Prostate gland (tissue), 2 donors: ENCODE measurements around the gene CD302. TPM values are rescaled to one million over a fixed set of nuclear protein-coding genes. Genes with fewer than 3 reads are reported as not detected.

Source experiments
- DNase-seq: peaks from one replicate; pipeline ENCODE4 v3.0.0-alpha.2; 2019; ENCODE audit warnings: low spot score
- H3K27ac ChIP-seq, 2 donors: fragments of 200-600 bp; sonication (generic); 2 replicates each; pipeline ENCODE4 v1.5.1; 2017 to 2019
- H3K27me3 ChIP-seq: fragments of 200-600 bp; sonication (generic); replicated peaks from 2 replicates; pipeline ENCODE4 v1.5.1; 2019; ENCODE audit not compliant: insufficient read depth
- H3K36me3 ChIP-seq, 2 donors: fragments of 200-600 bp; sonication (generic); 1 replicate in 1 of 2; 2 replicates in 1 of 2; pipeline versions ENCODE4 v1.5.1 to v1.8.1; 2017 to 2019
- H3K4me1 ChIP-seq: fragments of 200-600 bp; sonication (generic); replicated peaks from 2 replicates; pipeline ENCODE4 v1.5.1; 2019
- H3K4me3 ChIP-seq, 2 donors: fragments of 200-600 bp; sonication (generic); 2 replicates each; pipeline ENCODE4 v1.5.1; 2017 to 2019
- H3K9me3 ChIP-seq: fragments of 200-600 bp; sonication (generic); 2 replicates; pipeline ENCODE4 v1.5.1; 2017
- CTCF ChIP-seq, 4 experiments: fragments of 200-600 bp in 2 of 4; fragments of 450-650 bp in 2 of 4; sonication (generic) in 2 of 4; IDR thresholded peaks; 1 replicate in 3 of 4; 2 replicates in 1 of 4; pipeline ENCODE4 v1.5.1; 2016 to 2019; ENCODE audit warnings: antibody characterized with exemption in 4 of 4, mild to moderate bottlenecking in 2 of 4, moderate library complexity in 2 of 4
- POLR2A ChIP-seq: fragments of 450-650 bp; IDR thresholded peaks from one replicate; pipeline ENCODE4 v1.6.1; 2016; ENCODE audit warnings: antibody characterized with exemption, mild to moderate bottlenecking
- POLR2AphosphoS5 ChIP-seq: sonication (generic); formaldehyde crosslinking; IDR thresholded peaks from one replicate; pipeline ENCODE4 v1.6.1; 2017; ENCODE audit warnings: antibody characterized with exemption
- WGBS: methylation state at CpG from one replicate; pipeline ENCODE4 v1.1.5; 2018; 5-methylcytosine and 5-hydroxymethylcytosine counted together
- intact Hi-C: fragments of 100-400 bp; cut with DNase I; formaldehyde crosslinking; loops from one replicate; pipeline ENCODE4 v1.14.2; 2022
- total RNA-seq, 2 donors: library from RNA; depleted of rRNA; stranded (reverse); fragments of >200 nt; gene quantifications; one replicate each; pipeline ENCODE4 v1.1.0, GENCODE V29; 2016

Gene CD302
- total RNA-seq, 2 donors from 2014 or later, result 39.3 to 40.4 TPM

DNA sequence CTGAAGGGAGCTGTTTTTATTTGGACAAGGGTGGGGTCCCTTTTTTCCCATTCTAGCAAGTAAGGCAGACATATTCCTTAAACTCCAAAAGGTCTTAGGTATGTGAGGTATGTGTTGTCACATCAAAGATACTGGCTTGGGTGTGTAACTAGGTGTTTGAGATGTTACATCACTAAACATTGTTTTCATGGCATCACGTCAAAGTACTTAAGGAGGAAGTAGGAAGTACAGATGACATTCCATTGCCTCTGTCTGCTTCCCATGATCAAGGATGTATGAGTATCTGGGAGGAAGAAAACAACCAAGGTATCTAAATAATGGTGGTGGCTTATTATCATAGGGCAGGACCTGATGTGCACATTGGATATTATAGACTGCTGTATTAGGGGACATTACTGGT is 39.3 kb downstream of the CD302 start:
- Histone ChIP-seq H3K4me3 (no peak overlapping the region), H3K27me3 (no peaks in the 10 kb centered on the region), H3K27ac (no peak overlapping the region), H3K36me3 (peaks cover 0 to 6% of the 10 kb centered on the region in 2 donors), H3K9me3 (no peaks in the 10 kb centered on the region), H3K4me1 (no peaks in the 10 kb centered on the region)
- intact Hi-C loops, result no loop called here
- 76% methylated on average over 1 of the region's 1 CpG for WGBS
- no peak for TF ChIP-seq POLR2A
- TF ChIP-seq POLR2AphosphoS5, result no peak
- TF ChIP-seq CTCF (IDR thresholded peaks at IDR 0.05), result no peak
- DNase-seq, result no peak

GRCh38 chr2:159758239-159758638 is 39.8 kb downstream of the CD302 start:
- Histone ChIP-seq H3K4me1 (no peaks in the 10 kb centered on the region), H3K9me3 (no peaks in the 10 kb centered on the region), H3K27me3 (no peaks in the 10 kb centered on the region), H3K4me3 (no peak overlapping the region), H3K36me3 (peaks cover 0 to 6% of the 10 kb centered on the region in 2 donors), H3K27ac (no peak overlapping the region)
- no peak for DNase-seq
- intact Hi-C loops, result no loop called here
- TF ChIP-seq POLR2AphosphoS5 (no peak), POLR2A (no peak), CTCF (IDR thresholded peaks at IDR 0.05) (no peak)
- 79% methylated on average over 1 of the region's 1 CpG for WGBS

DNA sequence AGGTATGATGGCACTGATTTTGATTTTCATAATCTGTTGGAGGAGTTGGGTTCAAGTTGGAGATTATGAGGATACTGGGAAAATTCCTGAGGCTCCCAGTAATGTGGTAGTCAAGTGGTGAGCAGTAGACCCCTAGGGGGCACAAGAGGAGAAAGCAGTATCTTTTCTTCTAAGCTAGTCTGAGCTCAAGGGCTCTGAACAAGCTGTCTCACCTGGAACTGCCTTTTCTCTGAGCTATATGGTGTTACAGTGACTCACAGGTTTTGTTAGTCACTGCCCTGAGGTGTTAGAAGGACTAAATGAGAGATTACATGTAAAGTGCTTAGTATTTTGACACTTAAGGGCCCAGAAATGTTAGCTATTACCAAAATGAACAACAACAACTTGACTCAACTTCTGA is 42.2 kb downstream of the CD302 start:
- no peak for TF ChIP-seq POLR2AphosphoS5
- TF ChIP-seq CTCF (IDR thresholded peaks at IDR 0.05), result no peak
- TF ChIP-seq POLR2A, result no peak
- no peaks in the 10 kb centered on the region for H3K9me3 ChIP-seq
- H3K27me3 ChIP-seq, result no peaks in the 10 kb centered on the region
- intact Hi-C loops, result no loop called here
- no peak overlapping the region for H3K27ac ChIP-seq
- no peaks in the 10 kb centered on the region for H3K4me1 ChIP-seq
- no peak for DNase-seq
- peaks cover 0 to 3% of the 10 kb centered on the region in 2 donors for H3K36me3 ChIP-seq
- H3K4me3 ChIP-seq, result no peak overlapping the region

- Histone ChIP-seq H3K36me3 (no peaks in the 10 kb centered on the region), H3K4me1 (no peaks in the 10 kb centered on the region), H3K4me3 (no peak overlapping the region), H3K27me3 (no peaks in the 10 kb centered on the region), H3K27ac (no peak overlapping the region), H3K9me3 (no peaks in the 10 kb centered on the region)
- no peak for DNase-seq
- WGBS, result 97% methylated on average over 2 of the region's 2 CpGs
- TF ChIP-seq POLR2AphosphoS5, result no peak
- no peak for TF ChIP-seq POLR2A
- intact Hi-C loops, result no loop called here
These were observed 43.0 kb downstream of the CD302 start for GRCh38 chr2:159755014-159755413.

- no peaks in the 10 kb centered on the region for H3K36me3 ChIP-seq
- no peak for TF ChIP-seq POLR2A
- intact Hi-C loops, result no loop called here
- H3K27me3 ChIP-seq, result no peaks in the 10 kb centered on the region
- no peak for DNase-seq
- no peak overlapping the region for H3K27ac ChIP-seq
- no peak overlapping the region for H3K4me3 ChIP-seq
- WGBS, result 78% methylated on average over 4 of the region's 4 CpGs
- no peaks in the 10 kb centered on the region for H3K4me1 ChIP-seq
- no peaks in the 10 kb centered on the region for H3K9me3 ChIP-seq
These were observed 44.2 kb downstream of the CD302 start for GRCh38 chr2:159753797-159754196.

- Histone ChIP-seq H3K36me3 (no peaks in the 10 kb centered on the region), H3K27me3 (no peaks in the 10 kb centered on the region), H3K4me1 (no peaks in the 10 kb centered on the region), H3K27ac (no peak overlapping the region), H3K9me3 (no peaks in the 10 kb centered on the region), H3K4me3 (no peak overlapping the region)
- no peak for DNase-seq
- 84% methylated on average over 1 of the region's 1 CpG for WGBS
- TF ChIP-seq POLR2AphosphoS5, result no peak
- TF ChIP-seq CTCF (IDR thresholded peaks at IDR 0.05), result no peak
- TF ChIP-seq POLR2A, result no peak
- intact Hi-C loops, result no loop called here
These were observed 47.1 kb downstream of the CD302 start for GRCh38 chr2:159750873-159751272.
